Subcutaneous abdominal adipose tissue (tissue), 5 donors: ENCODE data around the gene CNOT6L.
A peak's percentile ranks its signal among the peaks of the same experiment; 100 is the strongest.
"Not testable (repeated sequence)": the region's sequence is repeated elsewhere in the genome, so short reads cannot be mapped to it uniquely, and the experiment has no call there.

Source experiments
- H3K27ac ChIP-seq: one replicate; pipeline ENCODE4 v1.7.0; 2013; ENCODE audit warnings: low read depth, mild to moderate bottlenecking, inconsistent platforms, low read length, moderate library complexity
- H3K27me3 ChIP-seq, 5 donors: one replicate each; pipeline ENCODE4 v1.7.0; 2013; ENCODE audit warnings: low read length in 5 of 5, inconsistent platforms in 1 of 5; ENCODE audit not compliant: control insufficient read depth in 5 of 5, insufficient read depth in 4 of 5
- H3K36me3 ChIP-seq, 5 donors: one replicate each; pipeline ENCODE4 v1.7.0; 2013; ENCODE audit warnings: low read length in 5 of 5; ENCODE audit not compliant: control insufficient read depth in 5 of 5, insufficient read depth in 5 of 5
- H3K4me1 ChIP-seq, 5 donors: one replicate each; pipeline ENCODE4 v1.7.0; 2013; ENCODE audit warnings: low read length in 5 of 5, mild to moderate bottlenecking in 3 of 5, moderate library complexity in 1 of 5; ENCODE audit not compliant: control insufficient read depth in 5 of 5, insufficient read depth in 5 of 5
- H3K4me3 ChIP-seq, 5 donors: one replicate each; pipeline ENCODE4 v1.7.0; 2013; ENCODE audit warnings: low read length in 5 of 5, low read depth in 1 of 5
- H3K9ac ChIP-seq, 5 donors: one replicate each; pipeline ENCODE4 v1.7.0; 2013; ENCODE audit warnings: low read length in 5 of 5, mild to moderate bottlenecking in 4 of 5, moderate library complexity in 3 of 5
- H3K9me3 ChIP-seq, 5 donors: one replicate each; pipeline ENCODE4 v1.7.0; 2013; ENCODE audit warnings: low read length in 5 of 5; ENCODE audit not compliant: control insufficient read depth in 5 of 5
- donor health status: healthy.
- donor health status: healthy.
- donor health status: healthy.
- donor health status: healthy.
- donor health status: healthy.

The CNOT6L gene

GRCh38 chr4:77818602-77819403 lies at the start of gene CNOT6L:
TSS of gene CNOT6L (minus strand) at chr4:77819368. CDS start at chr4:77819308, 60 bp downstream.
- no peaks in the 10 kb centered on the region for H3K9me3 ChIP-seq
- H3K27ac ChIP-seq = peak within 1 kb of the TSS; percentile 91
- no peaks in the 10 kb centered on the region for H3K36me3 ChIP-seq
- peak within 1 kb of the TSS; percentile 48 to 95 (median 91) for H3K9ac ChIP-seq
- H3K27me3 ChIP-seq = no peaks in the 10 kb centered on the region
- peaks cover 7 to 28% (median 24%) of the 10 kb centered on the region in 5 donors for H3K4me1 ChIP-seq
- H3K4me3 ChIP-seq = peak within 1 kb of the TSS; percentile 86 to 96 (median 90)

- Histone ChIP-seq H3K9ac (no peak overlapping the region), H3K27me3 (no peaks in the 10 kb centered on the region), H3K36me3 (peaks cover 0 to 8% (median 0%) of the 10 kb centered on the region in 5 donors), H3K9me3 (no peaks in the 10 kb centered on the region), H3K27ac (no peak overlapping the region), H3K4me3 (no peak overlapping the region), H3K4me1 (peaks cover 2 to 23% (median 16%) of the 10 kb centered on the region in 5 donors)
Observed at GRCh38 chr4:77865259-77865658, 46.1 kb upstream of the CNOT6L start.

DNA sequence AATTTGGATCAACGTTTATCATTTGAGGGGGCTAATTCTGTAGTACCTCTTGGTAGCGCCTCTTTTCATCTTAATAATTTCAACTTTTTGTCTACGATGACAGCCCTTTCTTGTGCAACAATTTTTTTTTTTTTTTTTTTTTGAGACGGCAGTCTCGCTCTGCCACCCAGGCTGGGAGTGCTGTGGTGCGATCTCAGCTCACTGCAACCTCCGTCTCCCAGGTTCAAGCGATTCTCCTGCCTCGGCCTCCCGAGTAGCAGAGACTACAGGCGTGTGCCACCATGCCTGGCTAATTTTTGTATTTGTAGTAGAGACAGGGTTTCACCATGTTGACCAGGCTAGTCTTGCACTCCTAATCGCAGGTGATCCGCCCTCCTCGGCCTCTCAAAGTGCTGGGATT lies 44.2 kb upstream of the CNOT6L start:
- H3K4me3 ChIP-seq = peak overlapping the region; percentile 85 to 99 (median 98)
- not testable (repeated sequence) for H3K9me3 ChIP-seq, H3K27me3 ChIP-seq, H3K36me3 ChIP-seq
- peak overlapping the region; percentile 79 to 99 (median 93) for H3K9ac ChIP-seq
- H3K27ac ChIP-seq = peak overlapping the region; percentile 96
- H3K4me1 ChIP-seq = peaks cover 2 to 23% (median 16%) of the 10 kb centered on the region in 5 donors

- Histone ChIP-seq H3K9me3 (no peaks in the 10 kb centered on the region), H3K9ac (peak within 1 kb of the TSS; percentile 79 to 99 (median 93)), H3K27ac (peak within 1 kb of the TSS; percentile 96), H3K4me3 (peak within 1 kb of the TSS; percentile 85 to 99 (median 98)), H3K36me3 (peaks cover 0 to 8% (median 0%) of the 10 kb centered on the region in 5 donors), H3K4me1 (peaks cover 2 to 23% (median 16%) of the 10 kb centered on the region in 5 donors), H3K27me3 (no peaks in the 10 kb centered on the region)
Observed at GRCh38 chr4:77862478-77863216, 43.5 kb upstream of the CNOT6L start, which contains the start of gene MRPL1. TSS of gene MRPL1 (plus strand) at chr4:77862830. CDS start at chr4:77862849, 19 bp downstream.

DNA sequence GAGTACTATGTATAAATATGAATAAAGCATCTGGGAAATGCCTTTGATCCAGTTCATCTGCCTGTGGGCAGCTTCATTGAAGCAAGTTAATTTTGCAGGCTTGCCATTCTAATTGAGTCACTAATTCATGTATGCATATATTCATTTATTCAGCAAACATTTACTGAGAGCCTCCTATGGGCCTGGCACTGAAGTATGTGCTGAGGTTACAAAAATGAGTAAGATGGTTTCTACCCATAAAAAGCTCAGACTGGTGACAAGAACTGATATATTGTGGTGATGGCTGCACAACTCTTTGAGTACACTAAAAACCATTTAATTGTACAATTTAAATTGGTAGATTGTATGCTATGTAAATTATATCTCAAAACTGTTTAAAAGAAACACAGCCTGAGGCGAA lies 42.3 kb upstream of the CNOT6L start:
- Histone ChIP-seq H3K36me3 (peaks cover 0 to 8% (median 0%) of the 10 kb centered on the region in 5 donors), H3K27me3 (no peaks in the 10 kb centered on the region), H3K9ac (peak overlapping the region; percentile 79 to 99 (median 93)), H3K4me1 (peaks cover 2 to 30% (median 23%) of the 10 kb centered on the region in 5 donors), H3K9me3 (no peaks in the 10 kb centered on the region), H3K4me3 (peak overlapping the region; percentile 85 to 99 (median 98)), H3K27ac (peak overlapping the region; percentile 96)

DNA sequence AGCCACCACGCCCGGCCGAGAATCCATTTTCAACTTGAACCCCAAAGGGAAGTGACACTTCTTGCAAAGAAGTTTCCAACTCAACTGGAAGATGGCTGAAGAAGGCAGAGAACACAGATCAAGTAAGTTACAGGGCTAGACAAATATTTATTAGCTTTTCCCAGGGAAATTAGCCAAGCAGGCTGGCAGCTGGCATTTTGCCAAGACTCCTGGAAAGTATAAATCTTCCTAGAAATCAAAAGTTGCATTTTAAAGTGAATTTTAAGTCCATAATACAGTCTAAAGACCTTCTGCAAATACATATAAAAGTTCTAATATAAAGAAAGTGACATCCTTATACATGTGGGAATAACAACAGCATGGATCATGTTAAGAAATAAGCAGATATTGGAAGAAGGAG lies 40.1 kb upstream of the CNOT6L start:
- H3K36me3 ChIP-seq = no peaks in the 10 kb centered on the region
- H3K9me3 ChIP-seq = no peaks in the 10 kb centered on the region
- no peak overlapping the region for H3K27ac ChIP-seq
- no peak overlapping the region for H3K9ac ChIP-seq
- H3K27me3 ChIP-seq = no peaks in the 10 kb centered on the region
- no peak overlapping the region for H3K4me3 ChIP-seq
- H3K4me1 ChIP-seq = peaks cover 2 to 31% (median 19%) of the 10 kb centered on the region in 5 donors

- Histone ChIP-seq H3K27me3 (no peaks in the 10 kb centered on the region), H3K9me3 (no peaks in the 10 kb centered on the region), H3K4me3 (no peak overlapping the region), H3K9ac (no peak overlapping the region), H3K27ac (no peak overlapping the region), H3K36me3 (no peaks in the 10 kb centered on the region), H3K4me1 (peaks cover 0 to 27% (median 0%) of the 10 kb centered on the region in 5 donors)
Observed at GRCh38 chr4:77856152-77856551, 37.0 kb upstream of the CNOT6L start.

DNA sequence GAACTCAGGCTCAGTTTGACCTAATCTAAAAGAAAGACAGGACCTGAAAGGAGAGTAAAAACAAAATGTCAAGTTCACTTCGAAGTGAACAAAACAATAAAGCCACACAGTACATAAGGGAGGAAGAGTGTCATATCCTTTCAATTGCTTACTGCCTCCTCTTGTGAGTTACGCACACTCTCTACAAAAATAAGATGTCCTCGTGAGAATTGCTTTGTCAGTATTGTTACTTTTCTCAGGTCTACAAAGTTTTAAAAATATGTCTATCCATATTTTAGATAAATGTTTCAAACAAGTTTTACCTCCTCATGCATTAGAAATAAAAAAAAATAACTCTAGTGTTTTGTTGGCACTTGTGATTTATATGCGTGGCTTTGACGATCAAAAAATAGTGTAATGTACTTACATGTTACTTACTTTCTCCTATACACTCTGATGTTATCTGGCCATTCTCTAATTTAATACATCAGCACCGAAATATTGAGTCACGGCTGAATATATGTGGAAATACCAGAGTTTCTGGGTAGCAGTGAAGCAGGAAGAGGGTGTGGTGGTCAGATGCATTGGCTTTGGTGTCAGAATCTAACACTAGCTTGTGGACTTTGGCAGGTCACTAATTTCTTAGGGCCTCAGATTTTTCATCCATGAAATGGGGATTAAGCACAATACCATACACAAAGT lies 35.4 kb upstream of the CNOT6L start:
- H3K9ac ChIP-seq = no peak overlapping the region
- no peaks in the 10 kb centered on the region for H3K9me3 ChIP-seq
- H3K27me3 ChIP-seq = peaks cover 0 to 2% (median 0%) of the 10 kb centered on the region in 5 donors
- peak overlapping the region; percentile 58 for H3K27ac ChIP-seq
- H3K4me3 ChIP-seq = peak overlapping the region in 1 of 5 donors; percentile 28
- H3K36me3 ChIP-seq = no peaks in the 10 kb centered on the region
- H3K4me1 ChIP-seq = peaks cover 0 to 27% (median 0%) of the 10 kb centered on the region in 5 donors

DNA sequence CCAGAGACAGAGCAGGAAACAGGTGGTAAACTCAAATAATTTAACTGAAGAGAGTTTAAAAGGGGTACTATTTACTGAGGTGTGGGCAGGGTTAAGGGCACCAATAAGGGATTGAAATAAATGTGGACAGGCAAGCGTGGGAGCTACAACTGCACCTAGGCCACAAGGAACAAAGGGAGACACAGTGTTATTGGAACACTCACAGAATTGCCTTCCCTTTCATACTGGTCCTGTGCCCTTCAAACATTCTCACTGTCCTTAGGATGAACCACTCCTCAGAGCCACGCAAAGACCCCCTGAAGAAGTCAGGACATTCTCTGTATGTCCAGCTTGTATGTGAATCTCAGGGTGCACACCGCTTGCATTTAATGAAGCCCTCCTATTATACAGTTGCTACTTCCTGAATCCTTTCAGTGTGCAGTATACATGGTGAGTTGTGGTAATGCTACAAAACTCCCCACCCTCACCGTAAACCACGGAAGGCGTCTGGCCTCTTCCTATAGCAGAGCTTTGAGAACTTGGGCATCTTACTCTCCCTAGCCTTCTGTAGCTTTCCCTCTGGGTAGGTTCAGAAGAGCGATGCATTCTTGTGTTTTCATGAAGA lies 33.8 kb upstream of the CNOT6L start:
- Histone ChIP-seq H3K27ac (no peak overlapping the region), H3K27me3 (peaks cover 0 to 4% (median 0%) of the 10 kb centered on the region in 5 donors), H3K36me3 (no peaks in the 10 kb centered on the region), H3K4me3 (no peak overlapping the region), H3K9ac (no peak overlapping the region), H3K4me1 (peaks cover 0 to 27% (median 0%) of the 10 kb centered on the region in 5 donors), H3K9me3 (no peaks in the 10 kb centered on the region)
